ENCODE measurements around the gene SERPINE1.

SERPINE1 gene

DNA sequence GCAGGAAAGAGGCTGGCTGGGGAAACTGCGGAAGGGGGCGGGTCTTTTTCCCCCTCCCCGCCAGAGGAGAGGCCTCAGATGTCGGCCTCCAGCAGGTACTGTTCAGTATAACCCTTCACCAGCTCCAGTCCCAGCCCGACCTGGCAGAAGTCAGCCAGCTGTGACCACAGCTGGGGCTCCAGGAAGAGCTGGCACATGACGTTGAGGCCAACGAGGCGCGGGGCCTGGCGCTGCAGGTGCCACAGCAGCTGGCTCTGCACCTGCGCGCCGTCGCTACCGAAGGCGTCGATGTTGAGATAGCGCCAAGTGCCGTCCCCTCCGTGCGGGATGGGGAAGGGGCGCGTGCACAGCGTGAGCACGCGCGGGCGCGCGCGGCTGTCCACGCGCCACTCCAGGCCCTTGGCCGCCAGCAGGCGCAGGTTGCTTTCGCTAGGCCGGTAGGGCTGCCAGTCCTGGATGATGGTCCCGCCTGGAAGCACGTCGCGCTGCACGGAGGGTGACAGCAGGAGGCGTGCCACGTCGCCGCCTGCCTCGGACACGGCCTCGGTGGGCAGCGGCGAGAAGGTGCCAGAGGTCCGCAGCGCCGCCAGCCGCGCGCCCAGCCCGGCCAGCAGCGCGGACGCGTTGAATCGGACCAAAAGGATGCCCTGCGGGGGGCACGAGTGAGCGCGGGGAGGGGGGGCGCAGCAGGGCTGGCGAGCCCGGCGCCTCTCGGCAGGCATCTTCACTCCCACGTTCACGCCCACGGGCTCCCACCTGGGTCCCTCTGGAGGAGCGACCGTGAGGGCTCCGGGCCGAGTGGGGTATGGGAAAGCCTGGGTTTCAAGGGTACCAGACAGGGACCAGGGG, 45.3 kb downstream of the SERPINE1 start:
- H3K9me3 ChIP-seq (ENCODE audit: severe bottlenecking) = no peaks in the 10 kb centered on the region
- ATAC-seq (ENCODE audit: low read depth) = no peak
- H3K27ac ChIP-seq (ENCODE audit: poor library complexity, severe bottlenecking) = no peak overlapping the region
- H3K36me3 ChIP-seq (ENCODE audit: low read depth) = no peaks in the 10 kb centered on the region
- H3K27me3 ChIP-seq (ENCODE audit: insufficient read depth, poor library complexity, severe bottlenecking) = peaks cover 65% of the 10 kb centered on the region
- DNase-seq (ENCODE audit: low spot score) = no peak
- no peak overlapping the region for H3K4me3 ChIP-seq (ENCODE audit: severe bottlenecking)
- peaks cover 24% of the 10 kb centered on the region for H3K4me1 ChIP-seq (ENCODE audit: insufficient read depth, poor library complexity, severe bottlenecking)
- TF ChIP-seq, protein P1, sequence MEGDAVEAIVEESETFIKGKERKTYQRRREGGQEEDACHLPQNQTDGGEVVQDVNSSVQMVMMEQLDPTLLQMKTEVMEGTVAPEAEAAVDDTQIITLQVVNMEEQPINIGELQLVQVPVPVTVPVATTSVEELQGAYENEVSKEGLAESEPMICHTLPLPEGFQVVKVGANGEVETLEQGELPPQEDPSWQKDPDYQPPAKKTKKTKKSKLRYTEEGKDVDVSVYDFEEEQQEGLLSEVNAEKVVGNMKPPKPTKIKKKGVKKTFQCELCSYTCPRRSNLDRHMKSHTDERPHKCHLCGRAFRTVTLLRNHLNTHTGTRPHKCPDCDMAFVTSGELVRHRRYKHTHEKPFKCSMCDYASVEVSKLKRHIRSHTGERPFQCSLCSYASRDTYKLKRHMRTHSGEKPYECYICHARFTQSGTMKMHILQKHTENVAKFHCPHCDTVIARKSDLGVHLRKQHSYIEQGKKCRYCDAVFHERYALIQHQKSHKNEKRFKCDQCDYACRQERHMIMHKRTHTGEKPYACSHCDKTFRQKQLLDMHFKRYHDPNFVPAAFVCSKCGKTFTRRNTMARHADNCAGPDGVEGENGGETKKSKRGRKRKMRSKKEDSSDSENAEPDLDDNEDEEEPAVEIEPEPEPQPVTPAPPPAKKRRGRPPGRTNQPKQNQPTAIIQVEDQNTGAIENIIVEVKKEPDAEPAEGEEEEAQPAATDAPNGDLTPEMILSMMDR (IDR thresholded peaks at IDR 0.05; ENCODE audit: poor library complexity, severe bottlenecking) = no peak

DNA sequence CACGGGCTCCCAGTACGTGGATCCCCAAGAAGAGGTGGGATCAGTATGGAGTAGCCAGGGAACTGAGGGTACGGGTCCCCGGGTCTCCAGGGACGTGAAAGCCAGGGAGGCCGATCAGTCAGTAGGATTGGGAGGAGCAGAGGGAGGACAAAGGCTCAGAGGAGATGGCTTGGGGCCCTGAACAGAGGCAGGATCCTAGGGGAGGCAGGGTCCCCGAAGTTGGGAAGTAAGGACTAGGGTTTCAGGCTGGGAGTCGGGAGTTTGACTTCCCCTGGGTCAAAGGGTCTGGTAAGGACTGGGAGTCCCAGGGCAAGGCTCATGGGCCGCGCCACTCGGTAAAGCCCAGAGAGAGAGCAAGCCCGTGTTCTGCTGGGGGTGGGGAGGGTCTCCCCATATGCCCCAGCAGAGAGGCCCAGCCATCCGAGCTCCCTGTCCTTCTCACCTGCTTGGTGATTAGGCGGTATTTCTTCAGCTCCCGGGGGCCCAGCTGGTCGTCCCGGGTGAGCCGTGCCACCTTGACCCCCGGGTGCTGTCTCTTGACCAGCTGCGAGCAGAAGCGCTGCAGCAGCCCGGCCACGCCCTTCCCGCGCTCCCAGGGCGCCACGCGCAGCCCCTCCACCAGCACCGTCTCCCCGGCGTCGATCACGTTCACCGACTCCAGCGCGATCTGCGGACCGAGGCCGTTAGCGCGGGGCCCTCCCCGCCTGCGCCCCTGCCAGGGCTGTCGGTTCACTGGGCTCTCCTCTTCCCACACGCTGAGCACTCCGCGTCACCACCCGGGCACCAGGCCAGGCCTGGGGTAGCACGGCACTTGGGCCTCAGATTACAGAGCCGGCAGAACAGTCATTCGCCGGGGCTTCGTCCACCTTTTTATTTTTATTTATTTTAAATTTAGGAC, 46.2 kb downstream of the SERPINE1 start:
- Histone ChIP-seq H3K36me3 (ENCODE audit: low read depth) (no peaks in the 10 kb centered on the region), H3K27me3 (ENCODE audit: insufficient read depth, poor library complexity, severe bottlenecking) (peaks cover 69% of the 10 kb centered on the region), H3K27ac (ENCODE audit: poor library complexity, severe bottlenecking) (no peak overlapping the region), H3K4me3 (ENCODE audit: severe bottlenecking) (peak overlapping the region; percentile 8), H3K4me1 (ENCODE audit: insufficient read depth, poor library complexity, severe bottlenecking) (peaks cover 22% of the 10 kb centered on the region), H3K9me3 (ENCODE audit: severe bottlenecking) (no peaks in the 10 kb centered on the region)
- DNase-seq (ENCODE audit: low spot score) = no peak
- TF ChIP-seq, protein P1 (IDR thresholded peaks at IDR 0.05; ENCODE audit: poor library complexity, severe bottlenecking) = no peak
- peak; percentile 71 for ATAC-seq (ENCODE audit: low read depth)

- DNase-seq (ENCODE audit: low spot score) (no peak), ATAC-seq (ENCODE audit: low read depth) (peak; percentile 72)
- H3K36me3 ChIP-seq (ENCODE audit: low read depth) = no peaks in the 10 kb centered on the region
- H3K27me3 ChIP-seq (ENCODE audit: insufficient read depth, poor library complexity, severe bottlenecking) = peaks cover 76% of the 10 kb centered on the region
- TF ChIP-seq, protein P1 (IDR thresholded peaks at IDR 0.05; ENCODE audit: poor library complexity, severe bottlenecking) = no peak
- H3K9me3 ChIP-seq (ENCODE audit: severe bottlenecking) = no peaks in the 10 kb centered on the region
- peak overlapping the region; percentile 8 for H3K4me3 ChIP-seq (ENCODE audit: severe bottlenecking)
- H3K4me1 ChIP-seq (ENCODE audit: insufficient read depth, poor library complexity, severe bottlenecking) = peaks cover 15% of the 10 kb centered on the region
- no peak overlapping the region for H3K27ac ChIP-seq (ENCODE audit: poor library complexity, severe bottlenecking)
Observed at GRCh38 chr7:101173752-101174244, 46.9 kb downstream of the SERPINE1 start.

- DNase-seq (ENCODE audit: low spot score) (no peak), ATAC-seq (ENCODE audit: low read depth) (0 out of 3 replicates have a peak, but pooled peaks have one; percentile 1)
- Histone ChIP-seq H3K36me3 (ENCODE audit: low read depth) (no peaks in the 10 kb centered on the region), H3K9me3 (ENCODE audit: severe bottlenecking) (no peaks in the 10 kb centered on the region), H3K4me3 (ENCODE audit: severe bottlenecking) (no peak overlapping the region), H3K27me3 (ENCODE audit: insufficient read depth, poor library complexity, severe bottlenecking) (peaks cover 75% of the 10 kb centered on the region), H3K4me1 (ENCODE audit: insufficient read depth, poor library complexity, severe bottlenecking) (peaks cover 9% of the 10 kb centered on the region), H3K27ac (ENCODE audit: poor library complexity, severe bottlenecking) (no peak overlapping the region)
- TF ChIP-seq, protein P1 (IDR thresholded peaks at IDR 0.05; ENCODE audit: poor library complexity, severe bottlenecking) = no peak
Observed at GRCh38 chr7:101174322-101174854, 47.5 kb downstream of the SERPINE1 start.

All from RWPE2 (cell line).